ENCODE data around the gene CAMP.
"Not testable (repeated sequence)": the region's sequence is repeated elsewhere in the genome, so short reads cannot be mapped to it uniquely, and the experiment has no call there.

The CAMP gene

DNA sequence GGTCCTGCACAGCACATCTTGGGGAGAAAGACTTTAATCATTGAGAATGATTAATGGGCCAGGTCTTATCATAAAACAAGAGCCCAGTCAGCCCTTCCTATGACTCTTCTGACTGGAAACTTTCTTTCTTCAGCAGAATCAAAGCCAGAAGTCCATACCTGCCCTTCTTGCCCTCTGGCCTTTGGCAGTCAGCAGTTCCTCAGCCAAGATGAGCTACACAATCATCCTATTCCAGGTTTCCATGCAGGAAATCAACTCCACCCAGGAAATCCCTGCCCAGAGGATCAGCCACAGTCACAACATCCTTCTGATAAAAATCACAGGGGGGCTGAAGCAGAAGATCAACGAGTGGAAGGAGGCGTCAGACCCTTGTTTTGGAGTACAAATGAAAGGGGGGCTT lies 44.5 kb downstream of the CAMP start:
- no peak overlapping the region for H3K4me3 ChIP-seq (ENCODE audit: low read depth, low read length)
- no peaks in the 10 kb centered on the region for H3K36me3 ChIP-seq (ENCODE audit: control insufficient read depth, insufficient read depth, low read length)
- H3K27ac ChIP-seq, result no peak overlapping the region
- H3K27me3 ChIP-seq (ENCODE audit: control insufficient read depth, insufficient read depth, low read length), result no peaks in the 10 kb centered on the region
- H2AFZ ChIP-seq, result no peak overlapping the region
- no peaks in the 10 kb centered on the region for H3K4me1 ChIP-seq
- no peak overlapping the region for H3K9ac ChIP-seq
- H3K4me2 ChIP-seq (ENCODE audit: low read length), result no peak overlapping the region
- H3K79me2 ChIP-seq, result no peaks in the 10 kb centered on the region
- TF ChIP-seq, protein P1, sequence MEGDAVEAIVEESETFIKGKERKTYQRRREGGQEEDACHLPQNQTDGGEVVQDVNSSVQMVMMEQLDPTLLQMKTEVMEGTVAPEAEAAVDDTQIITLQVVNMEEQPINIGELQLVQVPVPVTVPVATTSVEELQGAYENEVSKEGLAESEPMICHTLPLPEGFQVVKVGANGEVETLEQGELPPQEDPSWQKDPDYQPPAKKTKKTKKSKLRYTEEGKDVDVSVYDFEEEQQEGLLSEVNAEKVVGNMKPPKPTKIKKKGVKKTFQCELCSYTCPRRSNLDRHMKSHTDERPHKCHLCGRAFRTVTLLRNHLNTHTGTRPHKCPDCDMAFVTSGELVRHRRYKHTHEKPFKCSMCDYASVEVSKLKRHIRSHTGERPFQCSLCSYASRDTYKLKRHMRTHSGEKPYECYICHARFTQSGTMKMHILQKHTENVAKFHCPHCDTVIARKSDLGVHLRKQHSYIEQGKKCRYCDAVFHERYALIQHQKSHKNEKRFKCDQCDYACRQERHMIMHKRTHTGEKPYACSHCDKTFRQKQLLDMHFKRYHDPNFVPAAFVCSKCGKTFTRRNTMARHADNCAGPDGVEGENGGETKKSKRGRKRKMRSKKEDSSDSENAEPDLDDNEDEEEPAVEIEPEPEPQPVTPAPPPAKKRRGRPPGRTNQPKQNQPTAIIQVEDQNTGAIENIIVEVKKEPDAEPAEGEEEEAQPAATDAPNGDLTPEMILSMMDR (IDR thresholded peaks at IDR 0.05), result no peak
- H3K9me3 ChIP-seq (ENCODE audit: control insufficient read depth, low read length), result no peaks in the 10 kb centered on the region

DNA sequence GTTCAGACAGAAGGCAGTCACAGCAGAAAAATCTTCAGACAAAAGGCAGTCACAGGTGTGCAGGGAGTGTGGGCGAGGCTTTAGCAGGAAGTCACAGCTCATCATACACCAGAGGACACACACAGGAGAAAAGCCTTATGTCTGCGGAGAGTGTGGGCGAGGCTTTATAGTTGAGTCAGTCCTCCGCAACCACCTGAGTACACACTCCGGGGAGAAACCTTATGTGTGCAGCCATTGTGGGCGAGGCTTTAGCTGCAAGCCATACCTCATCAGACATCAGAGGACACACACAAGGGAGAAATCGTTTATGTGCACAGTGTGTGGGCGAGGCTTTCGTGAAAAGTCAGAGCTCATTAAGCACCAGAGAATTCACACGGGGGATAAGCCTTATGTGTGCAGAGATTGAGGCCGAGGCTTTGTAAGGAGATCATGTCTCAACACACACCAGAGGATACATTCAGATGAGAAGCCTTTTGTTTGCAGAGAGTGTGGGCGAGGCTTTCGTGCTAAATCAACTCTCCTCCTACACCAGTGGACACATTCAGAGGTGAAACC lies 45.2 kb downstream of the CAMP start:
- Histone ChIP-seq H3K9ac (no peak overlapping the region), H3K4me1 (no peaks in the 10 kb centered on the region), H3K79me2 (no peaks in the 10 kb centered on the region), H3K27ac (no peak overlapping the region), H3K27me3 (ENCODE audit: control insufficient read depth, insufficient read depth, low read length) (no peaks in the 10 kb centered on the region), H3K4me3 (ENCODE audit: low read depth, low read length) (no peak overlapping the region), H3K4me2 (ENCODE audit: low read length) (no peak overlapping the region), H3K9me3 (ENCODE audit: control insufficient read depth, low read length) (no peaks in the 10 kb centered on the region), H3K36me3 (ENCODE audit: control insufficient read depth, insufficient read depth, low read length) (no peaks in the 10 kb centered on the region), H2AFZ (no peak overlapping the region)
- TF ChIP-seq, protein P1 (IDR thresholded peaks at IDR 0.05), result no peak

DNA sequence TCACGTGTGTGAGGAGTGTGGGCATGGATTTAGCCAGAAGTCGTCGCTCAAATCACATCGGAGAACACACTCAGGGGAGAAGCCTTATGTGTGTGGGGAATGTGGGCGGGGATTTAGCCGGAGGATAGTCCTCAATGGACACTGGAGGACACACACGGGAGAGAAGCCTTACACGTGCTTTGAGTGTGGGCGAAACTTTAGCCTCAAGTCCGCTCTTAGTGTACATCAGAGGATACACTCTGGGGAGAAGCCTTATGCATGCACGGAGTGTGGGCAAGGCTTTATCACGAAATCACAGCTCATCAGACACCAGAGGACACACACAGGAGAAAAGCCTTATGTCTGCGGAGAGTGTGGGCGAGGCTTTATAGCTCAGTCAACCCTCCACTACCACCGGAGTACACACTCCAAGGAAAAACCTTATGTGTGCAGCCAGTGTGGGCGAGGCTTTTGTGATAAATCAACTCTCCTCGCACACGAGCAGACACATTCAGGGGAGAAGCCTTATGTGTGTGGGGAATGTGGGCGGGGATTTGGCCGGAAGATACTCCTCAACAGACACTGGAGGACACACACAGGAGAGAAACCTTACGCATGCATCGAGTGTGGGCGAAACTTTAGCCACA lies 45.8 kb downstream of the CAMP start:
- H3K36me3 ChIP-seq (ENCODE audit: control insufficient read depth, insufficient read depth, low read length), result no peaks in the 10 kb centered on the region
- H2AFZ ChIP-seq, result no peak overlapping the region
- TF ChIP-seq, protein P1 (IDR thresholded peaks at IDR 0.05), result no peak
- H3K4me2 ChIP-seq (ENCODE audit: low read length), result no peak overlapping the region
- H3K27me3 ChIP-seq (ENCODE audit: control insufficient read depth, insufficient read depth, low read length), result no peaks in the 10 kb centered on the region
- no peak overlapping the region for H3K9ac ChIP-seq
- H3K9me3 ChIP-seq (ENCODE audit: control insufficient read depth, low read length), result no peaks in the 10 kb centered on the region
- no peak overlapping the region for H3K27ac ChIP-seq
- no peak overlapping the region for H3K4me3 ChIP-seq (ENCODE audit: low read depth, low read length)
- H3K4me1 ChIP-seq, result no peaks in the 10 kb centered on the region
- no peaks in the 10 kb centered on the region for H3K79me2 ChIP-seq

DNA sequence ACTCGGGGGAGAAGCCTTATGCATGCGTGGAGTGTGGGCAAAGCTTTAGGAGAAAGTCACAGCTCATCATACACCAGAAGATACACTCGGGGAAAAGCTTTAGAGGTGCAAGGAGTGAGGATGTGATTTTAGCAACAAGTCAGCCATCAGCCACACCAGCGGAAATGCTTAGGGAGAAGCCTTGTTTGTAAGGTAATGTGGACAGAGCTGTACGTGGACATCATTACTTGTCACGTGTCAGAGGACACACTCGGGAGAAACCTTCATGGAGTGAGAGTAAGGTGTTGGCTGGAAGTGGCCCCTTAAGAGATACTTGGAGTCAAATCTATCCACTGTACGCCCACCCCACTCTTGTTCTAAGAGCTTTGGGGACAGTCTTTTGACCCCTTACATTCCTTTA lies 46.3 kb downstream of the CAMP start:
- no peak overlapping the region for H3K9ac ChIP-seq
- H3K36me3 ChIP-seq (ENCODE audit: control insufficient read depth, insufficient read depth, low read length), result no peaks in the 10 kb centered on the region
- H2AFZ ChIP-seq, result no peak overlapping the region
- H3K27me3 ChIP-seq (ENCODE audit: control insufficient read depth, insufficient read depth, low read length), result no peaks in the 10 kb centered on the region
- H3K79me2 ChIP-seq, result no peaks in the 10 kb centered on the region
- TF ChIP-seq, protein P1 (IDR thresholded peaks at IDR 0.05), result no peak
- H3K27ac ChIP-seq, result no peak overlapping the region
- no peaks in the 10 kb centered on the region for H3K9me3 ChIP-seq (ENCODE audit: control insufficient read depth, low read length)
- no peaks in the 10 kb centered on the region for H3K4me1 ChIP-seq
- H3K4me3 ChIP-seq (ENCODE audit: low read depth, low read length), result no peak overlapping the region
- no peak overlapping the region for H3K4me2 ChIP-seq (ENCODE audit: low read length)

DNA sequence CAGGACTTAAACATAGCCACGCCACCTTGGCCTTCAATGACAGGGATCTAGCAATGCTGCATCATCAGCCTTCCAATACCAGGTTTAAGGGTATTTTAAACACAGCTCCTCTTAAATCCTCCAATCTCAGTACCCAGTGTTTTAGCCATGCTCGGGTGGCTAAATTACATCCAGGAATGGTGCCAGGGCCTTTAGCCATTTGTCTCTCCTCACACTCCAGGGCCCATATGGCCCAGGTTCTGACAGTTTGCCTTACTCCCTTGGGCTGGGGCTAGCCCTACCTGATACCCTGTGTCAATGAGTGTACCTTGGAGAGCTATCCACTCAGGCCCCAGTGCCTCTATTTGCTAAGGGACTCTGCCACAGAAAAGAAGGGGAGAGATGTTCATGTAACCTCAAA lies 47.0 kb downstream of the CAMP start:
- Histone ChIP-seq H3K4me3 (ENCODE audit: low read depth, low read length) (no peak overlapping the region), H3K36me3 (ENCODE audit: control insufficient read depth, insufficient read depth, low read length) (no peaks in the 10 kb centered on the region), H3K27ac (no peak overlapping the region), H2AFZ (no peak overlapping the region), H3K4me2 (ENCODE audit: low read length) (no peak overlapping the region), H3K79me2 (no peaks in the 10 kb centered on the region), H3K27me3 (ENCODE audit: control insufficient read depth, insufficient read depth, low read length) (no peaks in the 10 kb centered on the region), H3K9ac (no peak overlapping the region), H3K4me1 (no peaks in the 10 kb centered on the region), H3K9me3 (ENCODE audit: control insufficient read depth, low read length) (no peaks in the 10 kb centered on the region)
- TF ChIP-seq, protein P1 (IDR thresholded peaks at IDR 0.05), result no peak

DNA sequence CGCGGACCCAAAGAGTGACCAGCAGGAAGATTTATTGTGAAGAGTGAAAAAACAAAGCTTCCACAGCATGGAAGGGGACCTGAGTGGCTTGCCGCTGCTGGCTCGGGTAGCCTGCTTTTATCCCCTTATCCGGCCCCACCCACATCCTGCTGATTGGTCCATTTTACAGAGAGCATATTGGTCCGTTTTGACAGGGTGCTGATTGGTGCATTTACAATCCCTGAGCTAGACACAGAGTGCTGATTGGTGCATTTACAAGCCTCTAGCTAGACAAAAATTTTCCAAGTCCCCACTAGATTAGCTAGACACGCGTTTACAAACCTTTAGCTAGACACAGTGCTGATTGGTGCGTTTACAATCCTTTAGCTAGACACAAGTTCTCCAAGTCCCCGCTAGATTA lies 47.9 kb downstream of the CAMP start:
- H3K4me1 ChIP-seq; H3K27me3 ChIP-seq (ENCODE audit: control insufficient read depth, insufficient read depth, low read length); H3K36me3 ChIP-seq (ENCODE audit: control insufficient read depth, insufficient read depth, low read length): not testable (repeated sequence)

More for the DNA sequence above, 47.9 kb downstream of the CAMP start:
- H3K27ac ChIP-seq; H3K79me2 ChIP-seq; H3K9ac ChIP-seq; H3K4me3 ChIP-seq (ENCODE audit: low read depth, low read length); H3K9me3 ChIP-seq (ENCODE audit: control insufficient read depth, low read length); H3K4me2 ChIP-seq (ENCODE audit: low read length); H2AFZ ChIP-seq: not testable (repeated sequence)

All from parathyroid adenoma (tissue), 2 donors.